NCI-H2029 (cell line): ENCODE results near the gene LIN7A.
"Not testable (repeated sequence)": the region's sequence is repeated elsewhere in the genome, so short reads cannot be mapped to it uniquely, and the experiment has no call there.

Experiments used
- DNase-seq: peaks from one replicate; lab custom pipeline; 2025; lab: John Stamatoyannopoulos, UW

Gene LIN7A

GRCh38 chr12:80810874-80811273 is 126.9 kb downstream of the LIN7A start:
- DNase-seq: no peak

GRCh38 chr12:80807640-80808288 is 130.0 kb downstream of the LIN7A start:
- DNase-seq: no peak

- DNase-seq: no peak
These were observed 132.6 kb downstream of the LIN7A start for GRCh38 chr12:80805106-80805505.

- DNase-seq: no peak
These were observed 134.9 kb downstream of the LIN7A start for GRCh38 chr12:80802652-80803400.

- no peak for DNase-seq
These were observed 139.5 kb downstream of the LIN7A start for GRCh38 chr12:80798281-80798680.

- no peak for DNase-seq
These were observed 143.2 kb downstream of the LIN7A start for GRCh38 chr12:80794551-80794950.

GRCh38 chr12:80792861-80793260 is 144.9 kb downstream of the LIN7A start:
- DNase-seq: no peak

GRCh38 chr12:80791863-80792262 is 145.9 kb downstream of the LIN7A start:
- no peak for DNase-seq

GRCh38 chr12:80788407-80788806 is 149.3 kb downstream of the LIN7A start:
- DNase-seq: not testable (repeated sequence)

- not testable (repeated sequence) for DNase-seq
These were observed 154.7 kb downstream of the LIN7A start for GRCh38 chr12:80782963-80783470.

- DNase-seq: no peak
These were observed 156.4 kb downstream of the LIN7A start for GRCh38 chr12:80781313-80781712.

GRCh38 chr12:80780746-80781145 is 157.0 kb downstream of the LIN7A start:
- no peak for DNase-seq

GRCh38 chr12:80778005-80778541 is 159.7 kb downstream of the LIN7A start:
- peak; percentile 27 for DNase-seq

- DNase-seq: no peak
These were observed 160.1 kb downstream of the LIN7A start for GRCh38 chr12:80777587-80777986.

GRCh38 chr12:80776706-80777105 is 161.0 kb downstream of the LIN7A start:
- DNase-seq: no peak

GRCh38 chr12:80770958-80771357 is 166.8 kb downstream of the LIN7A start:
- DNase-seq: no peak

- DNase-seq: no peak
These were observed 168.1 kb downstream of the LIN7A start for GRCh38 chr12:80769553-80770140.

GRCh38 chr12:80766897-80767296 is 170.8 kb downstream of the LIN7A start:
- no peak for DNase-seq

- no peak for DNase-seq
These were observed 171.5 kb downstream of the LIN7A start for GRCh38 chr12:80766210-80766609.

- peak; percentile 0 for DNase-seq
These were observed 173.9 kb downstream of the LIN7A start for GRCh38 chr12:80763874-80764273.

GRCh38 chr12:80761838-80762237 is 175.9 kb downstream of the LIN7A start:
- no peak for DNase-seq

- DNase-seq: no peak
These were observed 180.9 kb downstream of the LIN7A start for GRCh38 chr12:80756875-80757274.

- no peak for DNase-seq
These were observed 183.5 kb downstream of the LIN7A start for GRCh38 chr12:80754274-80754673.
